Spleen (tissue), 11 donors: Measurements from ENCODE around the gene GDF2. TPM values are rescaled to one million over a fixed set of nuclear protein-coding genes. Genes with fewer than 3 reads are reported as not detected.

ENCODE experiments used
- DNase-seq: peaks from one replicate; pipeline ENCODE4 v3.0.0-alpha.2; 2020
- H3K27ac ChIP-seq, 8 donors: fragments of 200-600 bp; sonication (generic) in 7 of 8; 1 replicate in 4 of 8; 2 replicates in 4 of 8; pipeline versions ENCODE4 v1.5.0 to v1.8.0; 2016 to 2021; ENCODE audit warnings: inconsistent platforms in 4 of 8, mild to moderate bottlenecking in 4 of 8, moderate library complexity in 1 of 8
- H3K27me3 ChIP-seq, 7 donors: fragments of 200-600 bp; sonication (generic) in 6 of 7; replicated peaks in 1 of 7; 1 replicate in 4 of 7; 2 replicates in 3 of 7; pipeline versions ENCODE4 v1.5.0 to v1.8.0; 2016 to 2021; ENCODE audit warnings: inconsistent platforms in 3 of 7, mild to moderate bottlenecking in 1 of 7
- H3K36me3 ChIP-seq, 6 donors: fragments of 200-600 bp; sonication (generic) in 5 of 6; 1 replicate in 4 of 6; 2 replicates in 2 of 6; pipeline versions ENCODE4 v1.5.0 to v1.8.0; 2016 to 2021; ENCODE audit warnings: inconsistent platforms in 2 of 6
- H3K4me1 ChIP-seq, 6 donors: fragments of 200-600 bp; sonication (generic) in 5 of 6; 1 replicate in 3 of 6; 2 replicates in 3 of 6; pipeline versions ENCODE4 v1.5.0 to v1.8.0; 2016 to 2021; ENCODE audit warnings: inconsistent platforms in 3 of 6
- H3K4me3 ChIP-seq, 8 donors: fragments of 200-600 bp; sonication (generic) in 7 of 8; 1 replicate in 4 of 8; 2 replicates in 4 of 8; pipeline versions ENCODE4 v1.5.0 to v1.8.0; 2016 to 2021; ENCODE audit warnings: inconsistent platforms in 4 of 8, mild to moderate bottlenecking in 4 of 8, moderate library complexity in 2 of 8
- H3K9me3 ChIP-seq, 8 donors: fragments of 200-600 bp; sonication (generic) in 7 of 8; 1 replicate in 4 of 8; 2 replicates in 4 of 8; pipeline versions ENCODE4 v1.5.0 to v1.8.0; 2016 to 2021; ENCODE audit warnings: inconsistent platforms in 4 of 8
- POLR2A ChIP-seq, 3 donors: fragments of 450-650 bp; IDR thresholded peaks; one replicate each; pipeline ENCODE4 v1.5.1; 2017; ENCODE audit warnings: antibody characterized with exemption in 3 of 3, mild to moderate bottlenecking in 1 of 3
- POLR2AphosphoS5 ChIP-seq, 3 donors: sonication (generic); formaldehyde crosslinking; IDR thresholded peaks; one replicate each; pipeline ENCODE4 v1.5.1; 2017; ENCODE audit warnings: antibody characterized with exemption in 3 of 3
- WGBS, 5 donors: extraction: QIAGEN DNeasy Blood & Tissue Kit in 3 of 5; methylation state at CpG; one replicate each; pipeline versions ENCODE4 v1.1.5 to v1.1.7; 2013 to 2018; 5-methylcytosine and 5-hydroxymethylcytosine counted together
- intact Hi-C: fragments of 100-400 bp; cut with DNase I; formaldehyde crosslinking; loops from one replicate; pipeline ENCODE4 v1.15.0; 2023; ENCODE audit warnings: low total_unique reads
- polyA plus RNA-seq, 3 donors: library from polyadenylated mRNA; stranded (reverse); fragments of 200-250 nt; gene quantifications; one replicate each; pipeline ENCODE4 v1.2.1, GENCODE V29; 2013
- total RNA-seq, 7 donors: library from RNA; depleted of rRNA in 3 of 7; stranded (reverse); fragments of >200 nt in 3 of 7; fragmentation: NEBNext Ultra II Directional in 4 of 7; extraction: Animal tissue kit (Norgen Biotek cat#: 25700) in 4 of 7; gene quantifications; one replicate each; pipeline versions ENCODE4 v1.1.0 to v1.2.1, GENCODE V29; 2016 to 2021
- TF ChIP-seq, protein P1 (sequence below), 11 experiments: fragments of 200-600 bp in 7 of 11; fragments of 450-650 bp in 4 of 11; sonication (generic) in 4 of 11; IDR thresholded peaks in 8 of 11; conservative IDR thresholded peaks in 3 of 11; 1 replicate in 7 of 11; 2 replicates in 4 of 11; pipeline versions ENCODE4 v1.4.0 to v1.8.0; 2016 to 2021; ENCODE audit warnings: antibody characterized with exemption in 11 of 11, inconsistent platforms in 4 of 11, mild to moderate bottlenecking in 1 of 11
- donor health status: healthy with polysubstance abuse.
- donor health status: DM: no; HTN: no; CAD: no; lungs with moderate emphysema.
- donor health status: DM: no; HTN: no; CAD: no.
- donor health status: Bipolar disorder and iron deficiency.
- donor health status: healthy.
- donor health status: DM: no; HTN: no; CAD: no.
- donor health status: DM: yes; HTN: yes; CAD: no.

The GDF2 gene
- total and polyA plus RNA-seq, 10 donors: not detected

DNA sequence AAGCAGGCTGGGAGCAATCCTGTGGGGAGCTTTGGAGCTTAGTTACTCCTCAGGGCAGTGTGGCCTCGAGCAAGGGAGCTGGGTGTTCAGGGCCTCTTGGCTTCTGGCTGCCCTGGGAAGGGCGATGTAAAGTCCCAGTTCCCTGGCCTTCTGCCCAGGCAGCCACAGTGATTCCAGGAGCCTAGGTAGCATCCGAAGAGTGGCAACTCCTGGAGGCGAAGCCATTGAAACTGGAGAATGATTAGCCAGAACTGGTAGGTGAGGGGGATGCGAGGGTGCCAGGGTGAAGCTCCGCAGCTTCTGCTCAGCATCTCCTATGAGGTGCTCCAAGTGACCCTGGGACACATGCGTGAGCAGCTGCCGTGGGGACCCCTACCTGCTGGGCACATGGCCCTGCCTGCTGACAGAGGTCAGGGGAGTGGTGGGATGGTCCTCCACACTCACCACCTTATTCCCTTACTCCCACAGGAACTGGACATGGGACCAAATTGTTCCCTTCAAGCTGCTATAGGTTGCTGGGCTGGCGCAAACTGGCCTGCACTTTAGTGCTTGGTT is 7.8 kb upstream of the GDF2 start:
- Histone ChIP-seq H3K4me1 (peaks cover 0 to 17% (median 10%) of the 10 kb centered on the region in 6 donors), H3K36me3 (no peaks in the 10 kb centered on the region), H3K9me3 (no peaks in the 10 kb centered on the region), H3K27me3 (peaks cover 0 to 20% (median 0%) of the 10 kb centered on the region in 7 donors), H3K27ac (no peak overlapping the region), H3K4me3 (no peak overlapping the region)
- TF ChIP-seq POLR2A (IDR thresholded peaks at IDR 0.05) (no peak), POLR2AphosphoS5 (IDR thresholded peaks at IDR 0.05) (no peak)
- TF ChIP-seq, protein P1, sequence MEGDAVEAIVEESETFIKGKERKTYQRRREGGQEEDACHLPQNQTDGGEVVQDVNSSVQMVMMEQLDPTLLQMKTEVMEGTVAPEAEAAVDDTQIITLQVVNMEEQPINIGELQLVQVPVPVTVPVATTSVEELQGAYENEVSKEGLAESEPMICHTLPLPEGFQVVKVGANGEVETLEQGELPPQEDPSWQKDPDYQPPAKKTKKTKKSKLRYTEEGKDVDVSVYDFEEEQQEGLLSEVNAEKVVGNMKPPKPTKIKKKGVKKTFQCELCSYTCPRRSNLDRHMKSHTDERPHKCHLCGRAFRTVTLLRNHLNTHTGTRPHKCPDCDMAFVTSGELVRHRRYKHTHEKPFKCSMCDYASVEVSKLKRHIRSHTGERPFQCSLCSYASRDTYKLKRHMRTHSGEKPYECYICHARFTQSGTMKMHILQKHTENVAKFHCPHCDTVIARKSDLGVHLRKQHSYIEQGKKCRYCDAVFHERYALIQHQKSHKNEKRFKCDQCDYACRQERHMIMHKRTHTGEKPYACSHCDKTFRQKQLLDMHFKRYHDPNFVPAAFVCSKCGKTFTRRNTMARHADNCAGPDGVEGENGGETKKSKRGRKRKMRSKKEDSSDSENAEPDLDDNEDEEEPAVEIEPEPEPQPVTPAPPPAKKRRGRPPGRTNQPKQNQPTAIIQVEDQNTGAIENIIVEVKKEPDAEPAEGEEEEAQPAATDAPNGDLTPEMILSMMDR (IDR thresholded peaks at IDR 0.05 in 8 of 11, conservative IDR thresholded peaks at IDR 0.05 in 3 of 11): no peak
- intact Hi-C loops: no loop called here
- WGBS, 5 donors: 76 to 94% (median 92%) methylated on average over 8 to 9 of the region's 9 CpGs
- no peak for DNase-seq

DNA sequence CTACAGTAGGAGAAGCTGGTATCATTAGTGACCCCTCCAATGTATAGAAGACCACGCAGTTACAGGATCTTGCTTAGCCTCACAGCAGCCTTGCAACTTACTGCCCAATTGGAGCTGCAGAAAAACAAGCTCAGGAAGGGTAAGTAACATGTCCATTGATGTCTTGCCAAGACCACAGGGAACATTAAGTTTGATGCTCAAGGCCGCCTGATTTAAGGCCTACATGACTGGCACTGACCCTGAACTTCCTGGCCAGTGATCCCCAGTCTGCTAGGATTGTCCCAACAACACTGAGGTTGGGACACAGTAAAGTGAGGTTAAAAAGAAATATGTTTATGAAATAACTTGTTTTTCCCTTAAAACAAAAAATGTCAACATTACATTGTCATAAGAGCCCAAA is 6.8 kb upstream of the GDF2 start:
- TF ChIP-seq POLR2A (IDR thresholded peaks at IDR 0.05) (no peak), POLR2AphosphoS5 (IDR thresholded peaks at IDR 0.05) (no peak)
- TF ChIP-seq, protein P1 (IDR thresholded peaks at IDR 0.05 in 8 of 11, conservative IDR thresholded peaks at IDR 0.05 in 3 of 11): no peak
- no peak overlapping the region for H3K27ac ChIP-seq
- intact Hi-C loops: no loop called here

GRCh38 chr10:47316131-47316530 is 6.1 kb upstream of the GDF2 start:
- intact Hi-C loops: no loop called here
- TF ChIP-seq POLR2A (IDR thresholded peaks at IDR 0.05) (no peak), POLR2AphosphoS5 (IDR thresholded peaks at IDR 0.05) (no peak)
- TF ChIP-seq, protein P1 (IDR thresholded peaks at IDR 0.05 in 8 of 11, conservative IDR thresholded peaks at IDR 0.05 in 3 of 11): no peak
- Histone ChIP-seq H3K4me3 (no peak overlapping the region), H3K27ac (no peak overlapping the region), H3K27me3 (peaks cover 0 to 5% (median 0%) of the 10 kb centered on the region in 7 donors), H3K4me1 (peaks cover 0 to 13% (median 9%) of the 10 kb centered on the region in 6 donors), H3K9me3 (no peaks in the 10 kb centered on the region), H3K36me3 (no peaks in the 10 kb centered on the region)
- DNase-seq: no peak
- 71 to 89% (median 84%) methylated on average over 5 of the region's 5 CpGs for WGBS, 5 donors

More for the DNA sequence above, 6.8 kb upstream of the GDF2 start:
- H3K36me3 ChIP-seq: no peaks in the 10 kb centered on the region
- H3K27me3 ChIP-seq: peaks cover 0 to 12% (median 0%) of the 10 kb centered on the region in 7 donors
- H3K4me1 ChIP-seq: peaks cover 0 to 17% (median 10%) of the 10 kb centered on the region in 6 donors
- H3K9me3 ChIP-seq: no peaks in the 10 kb centered on the region
- no peak for DNase-seq
- WGBS, 5 donors: 71 to 86% (median 78%) methylated on average over 2 of the region's 2 CpGs
- no peak overlapping the region for H3K4me3 ChIP-seq

DNA sequence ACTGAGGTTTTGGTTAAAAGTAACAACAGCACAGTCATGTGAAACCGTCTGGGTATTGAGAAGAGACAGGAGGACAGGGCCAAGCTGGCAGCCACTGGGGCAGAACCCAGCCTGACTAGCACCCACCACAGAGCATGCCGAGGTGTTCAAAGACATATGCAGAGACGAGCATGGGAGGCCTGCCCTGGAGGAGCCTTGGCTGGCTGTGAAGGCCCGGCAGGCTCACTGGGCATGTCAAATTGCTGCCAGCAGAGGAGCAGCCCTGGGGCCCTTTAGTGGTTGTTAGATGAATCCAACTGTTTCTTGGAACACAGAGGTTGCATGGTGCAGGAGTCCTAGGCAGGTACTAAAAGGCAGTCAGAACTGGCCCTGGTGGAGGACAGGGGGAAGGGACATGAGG is 5.0 kb upstream of the GDF2 start:
- intact Hi-C loops: no loop called here
- TF ChIP-seq POLR2AphosphoS5 (IDR thresholded peaks at IDR 0.05): no peak
- TF ChIP-seq, protein P1 (IDR thresholded peaks at IDR 0.05 in 8 of 11, conservative IDR thresholded peaks at IDR 0.05 in 3 of 11): no peak
- TF ChIP-seq POLR2A (IDR thresholded peaks at IDR 0.05): no peak
- DNase-seq: no peak
- Histone ChIP-seq H3K9me3 (no peaks in the 10 kb centered on the region), H3K4me3 (no peak overlapping the region), H3K4me1 (peaks cover 0 to 1% (median under 1%) of the 10 kb centered on the region in 6 donors), H3K27ac (no peak overlapping the region), H3K27me3 (peaks cover 0 to 4% (median 0%) of the 10 kb centered on the region in 7 donors), H3K36me3 (no peaks in the 10 kb centered on the region)
- 74 to 93% (median 84%) methylated on average over 4 of the region's 4 CpGs for WGBS, 5 donors
